ENCODE results near the gene UTS2B. TPM values are rescaled to one million over a fixed set of nuclear protein-coding genes. Genes with fewer than 3 reads are reported as not detected.

The UTS2B gene
- polyA plus RNA-seq, 1 donor from 2014 or later, result 0.46 TPM

DNA sequence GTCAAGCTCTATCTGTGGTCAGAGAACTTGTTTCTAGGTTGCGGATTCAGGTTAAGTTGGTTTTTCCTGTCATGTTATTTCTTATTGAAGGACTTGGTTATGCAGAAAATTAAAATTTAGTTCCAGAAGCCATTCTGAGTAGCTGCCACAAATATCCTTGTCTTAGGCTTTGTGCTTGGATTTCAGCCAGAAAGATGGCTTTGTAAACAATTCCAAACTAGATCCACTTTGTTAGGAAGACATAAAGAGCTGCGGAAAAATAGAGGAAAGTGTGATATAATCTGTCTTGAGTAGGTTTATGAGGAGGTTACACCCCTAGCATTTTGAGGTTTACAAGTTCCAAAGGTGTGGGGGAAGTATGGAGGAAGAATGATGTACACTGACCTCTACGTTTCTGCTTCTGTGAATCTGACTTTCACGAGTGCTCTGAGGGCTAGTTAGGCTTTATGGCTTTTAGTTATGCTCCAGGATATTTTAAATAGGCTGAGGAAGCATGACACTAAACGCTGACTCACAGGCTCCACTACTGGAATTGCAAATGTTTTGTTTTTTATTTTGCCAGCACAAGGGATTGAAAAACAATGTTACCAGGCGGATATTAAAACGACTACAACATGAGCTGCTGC, 46.3 kb upstream of the UTS2B start:
- no peaks in the 10 kb centered on the region for H4K20me1 ChIP-seq (ENCODE audit: insufficient read depth)
- no peaks in the 10 kb centered on the region for H3K9me2 ChIP-seq (ENCODE audit: insufficient read depth, low read length)
- H3F3A ChIP-seq (ENCODE audit: insufficient read depth, low read length, poor library complexity, severe bottlenecking), result no peaks in the 10 kb centered on the region
- no peak overlapping the region for H3K9ac ChIP-seq (ENCODE audit: low read length)
- H3K27ac ChIP-seq (ENCODE audit: low read length), result no peak overlapping the region
- no peak overlapping the region for H3K4me2 ChIP-seq (ENCODE audit: low read length)
- H3K9me3 ChIP-seq (ENCODE audit: low read length), result no peaks in the 10 kb centered on the region
- H3K27me3 ChIP-seq (ENCODE audit: insufficient read depth, low read depth, low read length), result no peaks in the 10 kb centered on the region
- TF ChIP-seq SMC3 (conservative IDR thresholded peaks at IDR 0.05; ENCODE audit: poor library complexity) (no peak), EZH2 (IDR thresholded peaks at IDR 0.05; ENCODE audit: borderline replicate concordance, insufficient read depth, low read length, poor library complexity, severe bottlenecking) (no peak), MXI1 (conservative IDR thresholded peaks at IDR 0.05; ENCODE audit: poor library complexity, severe bottlenecking) (no peak), RAD21 (conservative IDR thresholded peaks at IDR 0.05) (no peak), EP300 (conservative IDR thresholded peaks at IDR 0.05; ENCODE audit: poor library complexity, severe bottlenecking) (no peak), TAF1 (IDR thresholded peaks at IDR 0.05; ENCODE audit: low read depth) (no peak), POLR2AphosphoS5 (IDR thresholded peaks at IDR 0.05) (no peak), REST (IDR thresholded peaks at IDR 0.05; ENCODE audit: borderline replicate concordance) (no peak), CTCF (IDR thresholded peaks at IDR 0.05; ENCODE audit: poor library complexity, severe bottlenecking) (no peak)
- no peak overlapping the region for H2AFZ ChIP-seq (ENCODE audit: low read depth, low read length)
- H3K4me3 ChIP-seq (ENCODE audit: low read length), result no peak overlapping the region
- H3K36me3 ChIP-seq (ENCODE audit: insufficient read depth, low read length), result peaks cover 16% of the 10 kb centered on the region
- H3K79me2 ChIP-seq (replicated peaks; ENCODE audit: insufficient read depth, low read length), result no peaks in the 10 kb centered on the region

- Histone ChIP-seq H3K27ac (ENCODE audit: low read length) (no peak overlapping the region), H3K9ac (ENCODE audit: low read length) (no peak overlapping the region), H4K20me1 (ENCODE audit: insufficient read depth) (no peaks in the 10 kb centered on the region), H3F3A (ENCODE audit: insufficient read depth, low read length, poor library complexity, severe bottlenecking) (no peaks in the 10 kb centered on the region), H3K36me3 (ENCODE audit: insufficient read depth, low read length) (peaks cover 10% of the 10 kb centered on the region), H3K4me3 (ENCODE audit: low read length) (no peak overlapping the region), H3K4me2 (ENCODE audit: low read length) (no peak overlapping the region), H3K79me2 (replicated peaks; ENCODE audit: insufficient read depth, low read length) (no peaks in the 10 kb centered on the region), H3K9me3 (ENCODE audit: low read length) (no peaks in the 10 kb centered on the region), H3K27me3 (ENCODE audit: insufficient read depth, low read depth, low read length) (no peaks in the 10 kb centered on the region), H2AFZ (ENCODE audit: low read depth, low read length) (no peak overlapping the region), H3K9me2 (ENCODE audit: insufficient read depth, low read length) (no peaks in the 10 kb centered on the region)
- no peak for TF ChIP-seq RAD21 (conservative IDR thresholded peaks at IDR 0.05)
These were observed 43.0 kb upstream of the UTS2B start for GRCh38 chr3:191373327-191373726.

Measured in neural cell (in vitro differentiated cells).